Chondrocyte (in vitro differentiated cells): Measurements from ENCODE around the gene IFT122. TPM values are rescaled to one million over a fixed set of nuclear protein-coding genes. Genes with fewer than 3 reads are reported as not detected.

Experiments used
- DNase-seq: peaks from one replicate; pipeline ENCODE4 v3.0.0; 2021; ENCODE audit warnings: mixed read lengths, low spot score
- H3K27ac Mint-ChIP-seq: one replicate; pipeline ENCODE4 v1.8.0; 2021; ENCODE audit warnings: mild to moderate bottlenecking, moderate library complexity, mixed read lengths; ENCODE audit not compliant: unreplicated experiment
- H3K27me3 Mint-ChIP-seq: 2 replicates; pipeline ENCODE4 v1.8.0; 2021; ENCODE audit warnings: low read depth, mixed read lengths
- H3K36me3 Mint-ChIP-seq: 2 replicates; pipeline ENCODE4 v1.8.0; 2021; ENCODE audit warnings: low read depth, mixed read lengths
- H3K4me1 Mint-ChIP-seq: 2 replicates; pipeline ENCODE4 v1.8.0; 2021; ENCODE audit warnings: low read depth, mild to moderate bottlenecking, mixed read lengths
- H3K4me3 Mint-ChIP-seq: one replicate; pipeline ENCODE4 v1.8.0; 2021; ENCODE audit warnings: mild to moderate bottlenecking, moderate library complexity, mixed read lengths; ENCODE audit not compliant: unreplicated experiment
- H3K9me3 Mint-ChIP-seq: 2 replicates; pipeline ENCODE4 v1.8.0; 2021; ENCODE audit warnings: low read depth, mixed read lengths
- CTCF ChIP-seq: fragments of 200-600 bp; sonication (generic); IDR thresholded peaks from 2 replicates; pipeline ENCODE4 v1.5.0; 2021; ENCODE audit warnings: antibody characterized with exemption, mild to moderate bottlenecking, moderate library complexity
- total RNA-seq: library from RNA; stranded (reverse); gene quantifications from 3 replicates; pipeline ENCODE4 v1.2.1, GENCODE V29; 2021

Gene IFT122
- total RNA-seq, 1 donor from 2014 or later = 16.2 TPM

- peak overlapping the region; percentile 68 for H3K27ac Mint-ChIP-seq
- H3K36me3 Mint-ChIP-seq = peaks cover 28% of the 10 kb centered on the region
- H3K4me1 Mint-ChIP-seq = peaks cover 81% of the 10 kb centered on the region
- no peaks in the 10 kb centered on the region for H3K9me3 Mint-ChIP-seq
- peak; percentile 81 for DNase-seq
- no peak overlapping the region for H3K4me3 Mint-ChIP-seq
- TF ChIP-seq CTCF = no peak
- H3K27me3 Mint-ChIP-seq = no peaks in the 10 kb centered on the region
Measured at GRCh38 chr3:129555153-129555550, 115.1 kb downstream of the IFT122 start.

- H3K36me3 Mint-ChIP-seq = peaks cover 30% of the 10 kb centered on the region
- peak; percentile 90 for DNase-seq
- peak overlapping the region; percentile 68 for H3K27ac Mint-ChIP-seq
- no peaks in the 10 kb centered on the region for H3K9me3 Mint-ChIP-seq
- TF ChIP-seq CTCF = no peak
- H3K27me3 Mint-ChIP-seq = no peaks in the 10 kb centered on the region
- H3K4me1 Mint-ChIP-seq = peaks cover 87% of the 10 kb centered on the region
- no peak overlapping the region for H3K4me3 Mint-ChIP-seq
Measured at GRCh38 chr3:129555616-129556357, 115.8 kb downstream of the IFT122 start.

- Mint-ChIP-seq H3K27me3 (no peaks in the 10 kb centered on the region), H3K36me3 (peaks cover 31% of the 10 kb centered on the region), H3K27ac (peak overlapping the region; percentile 17), H3K4me3 (no peak overlapping the region), H3K9me3 (no peaks in the 10 kb centered on the region), H3K4me1 (peaks cover 91% of the 10 kb centered on the region)
- DNase-seq = no peak
- TF ChIP-seq CTCF = no peak
Measured at GRCh38 chr3:129556358-129556695, 116.3 kb downstream of the IFT122 start.

- Mint-ChIP-seq H3K27me3 (no peaks in the 10 kb centered on the region), H3K36me3 (peaks cover 31% of the 10 kb centered on the region), H3K9me3 (no peaks in the 10 kb centered on the region), H3K4me3 (peak overlapping the region; percentile 31), H3K27ac (peak overlapping the region; percentile 86), H3K4me1 (peaks cover 98% of the 10 kb centered on the region)
- no peak for TF ChIP-seq CTCF
- peak; percentile 89 for DNase-seq
Measured at GRCh38 chr3:129556890-129557547, 117.0 kb downstream of the IFT122 start.

- no peaks in the 10 kb centered on the region for H3K9me3 Mint-ChIP-seq
- no peak for DNase-seq
- peak overlapping the region; percentile 86 for H3K27ac Mint-ChIP-seq
- no peaks in the 10 kb centered on the region for H3K27me3 Mint-ChIP-seq
- no peak for TF ChIP-seq CTCF
- H3K4me1 Mint-ChIP-seq = peaks cover 94% of the 10 kb centered on the region
- H3K36me3 Mint-ChIP-seq = peaks cover 32% of the 10 kb centered on the region
- peak overlapping the region; percentile 31 for H3K4me3 Mint-ChIP-seq
Measured at GRCh38 chr3:129557548-129557894, 117.5 kb downstream of the IFT122 start.
